GM21786 (cell line): ENCODE results near the gene SH2D4B.

Source experiments
- ATAC-seq: cut with Tn5 transposase; IDR thresholded peaks from one replicate; pipeline ENCODE4 v1.9.1; 2021; ENCODE audit not compliant: unreplicated experiment

Gene SH2D4B

DNA sequence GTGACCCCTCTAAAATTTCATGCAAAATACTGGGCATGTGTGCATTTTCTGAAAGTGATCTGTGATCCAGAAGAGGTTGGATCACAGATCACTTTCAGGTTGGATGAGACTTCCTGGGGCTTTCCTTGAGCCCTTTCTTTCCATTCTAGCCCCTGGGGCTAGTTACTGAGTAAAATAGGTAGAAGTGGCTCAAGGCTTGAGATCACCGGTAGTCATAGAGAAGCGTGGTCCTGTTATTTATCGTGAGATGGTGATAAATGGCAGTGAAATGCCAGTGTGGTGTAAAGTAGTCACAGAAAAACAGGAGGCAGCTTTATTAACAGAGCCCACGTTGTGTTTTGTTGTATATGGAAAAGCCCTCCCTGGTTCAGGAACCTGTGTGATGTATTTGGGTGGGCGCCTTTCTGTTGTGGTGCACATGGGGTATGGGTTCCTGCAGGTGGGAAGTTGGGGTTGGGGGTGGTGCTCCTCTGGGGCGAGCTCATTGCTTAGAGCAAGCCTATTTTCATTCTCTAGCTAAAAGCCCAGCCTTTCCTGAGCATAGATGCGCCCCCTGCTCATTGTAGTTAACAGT is 34.0 kb upstream of the SH2D4B start:
- no peak for ATAC-seq

DNA sequence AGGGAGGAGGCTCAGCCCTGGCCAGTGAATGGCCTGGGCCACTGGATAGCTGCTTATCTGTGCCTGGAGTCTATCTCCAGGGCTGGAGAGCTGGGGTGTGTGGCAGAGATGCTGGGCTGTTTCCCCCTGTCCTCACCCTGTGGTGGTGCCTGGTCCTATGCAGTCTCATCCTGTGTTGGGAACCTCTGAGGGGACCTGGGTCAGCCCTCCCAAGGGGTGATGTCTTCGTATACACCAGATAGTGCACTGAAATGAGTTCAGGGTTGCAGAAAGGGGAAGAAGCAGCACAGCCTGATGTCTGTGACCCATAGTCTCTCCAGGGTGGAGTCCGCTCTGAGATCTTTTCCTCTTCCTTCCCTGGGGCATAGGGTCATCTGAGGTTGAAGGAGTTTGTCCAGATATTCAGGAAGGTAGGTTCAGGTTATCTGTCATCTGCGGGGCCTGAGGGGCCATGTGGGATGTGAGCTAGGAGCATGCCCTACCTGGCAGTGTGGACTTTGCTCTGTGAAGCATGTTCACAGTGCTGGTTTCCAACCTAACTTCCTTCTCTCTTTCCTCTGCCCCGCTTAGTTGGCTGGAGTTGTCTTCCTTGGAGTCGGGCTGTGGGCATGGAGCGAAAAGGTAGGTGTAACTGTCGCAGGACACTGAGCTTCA is 33.4 kb upstream of the SH2D4B start:
- ATAC-seq, result no peak

- ATAC-seq, result no peak
These were observed 32.7 kb upstream of the SH2D4B start for GRCh38 chr10:80504897-80505465.

DNA sequence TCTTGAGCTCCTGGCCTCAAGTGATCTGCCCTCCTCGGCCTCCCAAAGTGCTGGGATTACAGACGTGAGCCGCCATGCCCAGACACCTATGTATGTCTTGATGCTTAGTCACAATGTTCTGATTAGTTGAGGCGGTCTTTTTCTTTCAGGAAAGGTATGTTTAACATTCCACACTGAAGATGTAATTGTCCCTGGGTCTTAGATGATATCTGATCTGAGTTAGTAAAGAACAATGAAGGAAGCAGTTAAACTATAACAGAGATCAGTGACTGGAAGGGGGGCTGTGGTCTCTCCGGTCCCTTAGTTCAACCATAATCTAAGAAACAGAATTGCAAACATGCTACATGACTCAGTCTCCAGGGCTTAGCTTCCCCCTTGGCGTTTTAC is 31.5 kb upstream of the SH2D4B start:
- ATAC-seq, result no peak

- ATAC-seq, result no peak
These were observed 30.7 kb upstream of the SH2D4B start for GRCh38 chr10:80506836-80507487.

DNA sequence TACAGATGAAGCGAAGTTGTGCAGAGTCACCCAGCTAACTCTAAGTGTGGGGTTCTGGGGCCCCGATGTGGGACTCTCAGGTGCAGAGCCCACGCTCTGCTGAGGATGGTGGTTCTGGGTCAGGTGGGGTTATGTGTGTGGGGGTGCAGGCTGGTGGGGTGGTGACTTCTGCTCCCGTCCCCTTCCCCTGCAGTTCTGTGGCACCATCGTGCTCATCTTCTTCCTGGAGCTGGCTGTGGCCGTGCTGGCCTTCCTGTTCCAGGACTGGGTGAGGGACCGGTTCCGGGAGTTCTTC is 28.6 kb upstream of the SH2D4B start:
- ATAC-seq, result no peak

DNA sequence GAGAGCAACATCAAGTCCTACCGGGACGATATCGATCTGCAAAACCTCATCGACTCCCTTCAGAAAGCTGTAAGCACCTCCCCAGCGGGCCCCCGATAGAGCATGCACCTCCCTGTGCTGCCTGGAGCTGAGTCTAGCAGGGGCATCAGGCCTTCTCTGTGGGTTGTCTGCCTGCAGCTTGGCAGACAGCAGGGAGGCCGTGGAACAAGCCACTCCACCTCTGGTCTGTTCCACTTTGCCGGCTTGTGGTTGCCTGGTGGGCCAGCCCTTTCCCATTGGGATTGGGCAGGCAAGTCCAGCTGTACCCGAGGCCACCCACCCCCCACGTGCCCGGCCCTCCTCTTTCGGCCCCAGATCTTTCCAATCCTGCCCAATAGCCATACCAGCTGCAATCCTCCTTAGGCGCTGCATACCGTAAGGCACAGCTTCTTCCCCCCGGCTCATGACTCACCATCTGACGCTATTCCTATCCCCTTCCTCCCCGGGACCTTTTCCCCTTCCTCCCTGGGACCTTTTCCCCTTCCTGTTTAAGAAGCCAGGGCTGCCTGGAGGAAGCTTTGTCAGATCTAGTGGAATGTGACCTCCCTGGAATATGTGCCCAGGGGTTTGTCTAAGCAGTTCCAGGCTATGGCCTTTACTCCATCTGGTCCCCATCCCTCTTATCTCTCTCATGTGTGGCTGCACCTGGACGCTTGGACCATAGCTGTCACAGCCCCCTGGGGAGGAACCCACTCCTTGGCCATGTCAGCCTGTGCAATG is 28.1 kb upstream of the SH2D4B start:
- no peak for ATAC-seq

GRCh38 chr10:80512031-80512526 is 25.6 kb upstream of the SH2D4B start:
- no peak for ATAC-seq

- no peak for ATAC-seq
These were observed 24.6 kb upstream of the SH2D4B start for GRCh38 chr10:80513106-80513505.

- ATAC-seq, result no peak
These were observed 22.2 kb upstream of the SH2D4B start for GRCh38 chr10:80515511-80515910.

DNA sequence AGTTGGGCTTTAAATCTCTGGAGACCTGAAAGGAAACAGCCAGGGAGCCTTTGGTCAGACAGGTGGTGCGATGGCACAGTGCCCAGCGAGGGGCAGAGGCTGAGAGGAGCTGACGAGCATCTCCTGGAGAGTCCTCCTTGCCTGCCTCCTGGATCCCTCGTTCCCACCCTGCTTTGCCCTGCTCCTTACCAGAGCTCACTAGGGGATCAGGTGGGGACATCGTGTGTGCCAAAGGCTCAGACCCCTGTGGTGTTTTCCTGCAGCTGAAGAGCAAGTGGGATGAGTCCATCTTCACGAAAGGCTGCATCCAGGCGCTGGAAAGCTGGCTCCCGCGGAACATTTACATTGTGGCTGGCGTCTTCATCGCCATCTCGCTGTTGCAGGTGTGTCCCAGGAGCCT is 21.8 kb upstream of the SH2D4B start:
- no peak for ATAC-seq

DNA sequence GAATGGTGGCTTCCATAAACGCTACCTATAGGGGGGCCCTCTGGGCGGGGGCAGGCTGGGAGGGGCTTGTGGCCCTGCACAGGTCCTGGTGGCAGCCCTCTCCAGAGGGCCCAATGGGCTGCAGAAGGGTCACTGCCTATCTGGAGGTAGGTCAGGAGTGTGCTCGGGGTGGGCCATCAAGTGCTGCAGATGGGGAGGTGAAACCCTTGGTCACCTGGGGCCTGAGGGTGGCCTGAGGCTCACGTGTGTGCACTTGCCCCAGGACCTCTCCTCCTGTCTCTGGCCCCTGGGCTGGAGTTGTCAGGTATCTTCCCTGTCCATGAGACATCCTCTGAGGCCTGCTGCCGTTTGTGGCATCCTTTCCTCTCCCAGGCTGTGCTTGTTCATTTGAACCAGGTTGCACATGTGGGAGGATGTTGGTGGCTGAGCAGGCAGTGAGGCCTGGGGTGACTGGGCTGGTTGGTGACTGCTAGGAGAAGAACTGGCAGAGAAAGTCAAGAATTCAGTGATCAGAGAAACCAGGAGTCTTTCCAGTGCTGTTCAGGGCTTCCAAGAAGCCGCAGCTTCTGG is 21.1 kb upstream of the SH2D4B start:
- ATAC-seq, result no peak

DNA sequence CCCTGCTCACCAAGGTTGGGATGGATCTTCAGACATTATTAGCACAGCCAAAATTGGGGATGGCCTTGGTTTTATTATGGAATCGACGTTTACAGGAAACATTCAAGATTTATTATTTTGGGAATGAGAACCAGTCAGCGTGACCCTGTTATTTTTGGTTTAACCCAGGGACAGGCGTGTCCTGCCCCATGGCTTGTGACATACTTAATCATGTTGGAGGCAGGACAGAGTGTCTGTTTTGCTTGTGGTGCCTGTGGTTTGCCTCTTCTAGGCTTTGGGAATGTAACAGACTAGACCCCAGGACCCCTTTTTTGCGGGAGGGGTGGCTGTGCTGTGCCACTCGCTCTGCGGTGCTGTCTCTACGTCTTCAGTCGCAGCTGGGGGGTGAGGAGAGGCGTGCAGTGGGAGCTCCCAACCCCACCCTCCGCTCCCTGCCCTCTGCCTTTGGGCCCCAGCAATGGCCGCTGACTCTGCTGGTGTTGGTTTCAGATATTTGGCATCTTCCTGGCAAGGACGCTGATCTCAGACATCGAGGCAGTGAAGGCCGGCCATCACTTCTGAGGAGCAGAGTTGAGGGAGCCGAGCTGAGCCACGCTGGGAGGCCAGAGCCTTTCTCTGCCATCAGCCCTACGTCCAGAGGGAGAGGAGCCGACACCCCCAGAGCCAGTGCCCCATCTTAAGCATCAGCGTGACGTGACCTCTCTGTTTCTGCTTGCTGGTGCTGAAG is 20.1 kb upstream of the SH2D4B start:
- no peak for ATAC-seq

- peak; percentile 35 for ATAC-seq
These were observed 19.4 kb upstream of the SH2D4B start for GRCh38 chr10:80518143-80518806.

DNA sequence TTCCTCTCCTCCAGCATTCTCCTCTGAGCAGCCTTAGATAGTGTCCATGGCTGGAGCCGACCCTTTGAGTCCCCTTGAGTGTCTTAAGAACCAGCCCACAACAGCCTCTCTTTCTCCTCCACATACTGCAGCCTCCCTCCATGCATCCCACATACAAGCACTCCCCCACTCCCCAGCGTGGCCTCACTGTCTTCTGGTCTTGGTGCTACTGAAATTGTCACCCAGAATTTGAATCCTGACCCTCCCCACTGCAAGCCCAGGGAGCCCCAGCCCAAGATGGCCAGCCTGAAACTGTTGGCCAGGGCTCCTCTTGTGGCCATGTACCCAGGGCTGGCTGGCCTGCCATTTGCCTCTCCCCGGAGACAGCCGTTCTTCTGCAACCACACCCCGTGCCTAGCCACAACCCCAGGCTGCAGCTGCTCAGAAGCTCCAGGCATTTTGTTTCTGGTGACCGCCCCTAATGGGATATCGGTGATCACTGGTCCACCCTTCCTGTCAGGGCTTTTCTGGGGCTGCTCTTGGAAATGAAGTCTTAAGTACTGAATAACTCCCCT is 18.8 kb upstream of the SH2D4B start:
- no peak for ATAC-seq

- no peak for ATAC-seq
These were observed 17.6 kb upstream of the SH2D4B start for GRCh38 chr10:80519936-80520650.

- no peak for ATAC-seq
These were observed 16.8 kb upstream of the SH2D4B start for GRCh38 chr10:80520661-80521470.

DNA sequence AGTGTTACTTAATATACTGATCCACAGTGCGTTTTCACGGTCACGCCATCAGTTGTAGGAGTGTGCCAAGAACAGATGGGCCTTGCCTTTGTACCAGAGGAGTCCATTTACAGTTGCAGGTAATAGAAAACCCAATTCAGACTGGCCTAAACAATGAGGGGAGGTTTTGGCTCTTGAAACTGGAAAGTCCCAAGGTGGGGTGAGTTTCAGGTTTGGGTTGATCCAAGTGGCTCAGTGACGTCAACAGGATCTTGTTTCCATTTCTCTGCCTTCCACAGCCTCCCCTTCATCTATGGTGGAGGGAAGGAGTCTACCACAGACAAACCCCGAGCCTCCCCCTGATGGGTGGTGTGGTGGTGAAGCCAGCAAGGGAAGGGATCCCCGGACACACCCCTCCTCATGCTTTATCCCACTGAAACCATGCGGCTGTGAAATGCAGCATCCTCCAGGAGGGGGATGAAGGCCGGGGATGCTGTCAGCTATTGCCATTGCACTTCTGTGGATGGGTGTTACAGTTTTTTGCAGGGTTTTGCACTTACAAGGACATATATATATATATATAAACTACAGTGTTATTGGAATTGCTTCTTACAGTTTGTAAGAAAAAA is 14.8 kb upstream of the SH2D4B start:
- no peak for ATAC-seq
